ENCODE results near the gene PRRT4. TPM values are rescaled to one million over a fixed set of nuclear protein-coding genes. Genes with fewer than 3 reads are reported as not detected.

Gene PRRT4
- polyA plus RNA-seq, 5 donors: 1.8 to 5.8 (median 2.9) TPM

DNA sequence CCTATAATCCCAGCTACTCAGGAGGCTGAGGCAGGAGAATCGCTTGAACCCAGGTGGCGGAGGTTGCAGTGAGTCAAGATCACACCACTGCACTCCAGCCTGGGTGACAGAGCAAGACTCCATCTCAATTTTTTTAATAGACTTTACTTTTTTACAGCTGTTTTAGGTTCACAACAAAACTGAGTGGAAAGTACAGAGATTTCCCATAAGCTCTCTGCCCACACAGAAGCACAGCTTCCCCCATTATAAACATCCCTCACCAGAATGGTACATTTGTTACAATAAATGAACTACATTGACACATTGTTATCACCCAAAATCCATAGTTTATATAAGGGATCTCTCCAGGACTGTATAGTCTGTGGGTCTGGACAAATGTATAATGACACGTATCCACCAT is 14.6 kb upstream of the PRRT4 start:
- DNase-seq: no peak

DNA sequence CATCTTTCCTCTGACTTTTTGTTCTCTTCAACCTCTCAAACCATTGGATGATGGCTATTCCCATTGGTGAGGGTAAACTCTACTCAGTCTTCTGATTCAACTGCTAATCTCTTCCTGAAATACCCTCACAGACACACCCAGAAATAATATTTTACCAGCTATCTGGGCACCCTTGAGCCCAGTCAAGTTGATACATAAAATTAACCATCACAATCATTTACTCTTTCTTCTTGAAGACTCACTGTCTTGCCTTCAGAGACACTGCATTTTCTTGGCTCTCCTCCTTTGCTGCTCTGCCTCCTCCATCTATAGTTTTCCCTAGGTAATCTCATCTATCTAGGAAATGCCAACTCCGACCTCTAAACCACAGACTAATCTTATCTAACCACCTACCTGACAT is 12.6 kb upstream of the PRRT4 start:
- DNase-seq: no peak

DNA sequence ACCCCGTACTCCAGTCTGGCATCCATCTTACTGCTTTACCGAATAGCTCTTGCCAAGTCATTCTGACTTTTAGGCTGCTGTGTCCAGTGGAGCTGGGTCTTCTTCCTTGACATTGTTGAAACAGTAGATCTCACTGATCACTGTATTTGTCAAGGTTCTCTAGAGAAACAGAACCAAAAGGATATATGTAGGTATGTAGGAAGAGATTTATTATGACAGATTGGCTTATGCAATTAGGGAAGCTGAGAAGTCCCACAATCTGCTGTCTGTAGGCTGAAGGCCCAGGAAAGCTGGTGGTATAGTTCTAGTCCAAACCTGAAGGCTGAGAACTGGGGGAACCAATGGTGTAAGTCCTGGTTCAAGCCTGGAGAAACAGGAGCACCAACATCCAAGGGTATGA is 12.1 kb upstream of the PRRT4 start:
- DNase-seq: no peak

DNA sequence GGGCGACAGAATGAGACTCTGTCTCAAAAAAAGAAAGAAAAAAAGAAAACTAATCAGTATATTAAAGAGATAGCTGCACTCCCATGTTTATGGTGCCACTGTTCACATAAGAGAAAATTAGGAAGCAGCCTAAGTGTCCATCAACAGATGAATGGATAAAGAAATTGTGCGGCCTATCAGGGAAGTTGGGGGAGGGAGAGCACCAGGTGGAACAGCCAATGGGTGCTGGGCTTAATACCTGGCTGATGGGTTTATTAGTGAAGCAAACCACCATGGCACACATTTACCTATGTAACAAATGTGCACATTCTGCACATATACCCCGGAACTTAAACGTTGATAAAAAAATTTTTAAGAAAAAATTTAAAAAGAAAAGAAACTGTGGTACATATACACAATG is 9.0 kb upstream of the PRRT4 start:
- DNase-seq: no peak

DNA sequence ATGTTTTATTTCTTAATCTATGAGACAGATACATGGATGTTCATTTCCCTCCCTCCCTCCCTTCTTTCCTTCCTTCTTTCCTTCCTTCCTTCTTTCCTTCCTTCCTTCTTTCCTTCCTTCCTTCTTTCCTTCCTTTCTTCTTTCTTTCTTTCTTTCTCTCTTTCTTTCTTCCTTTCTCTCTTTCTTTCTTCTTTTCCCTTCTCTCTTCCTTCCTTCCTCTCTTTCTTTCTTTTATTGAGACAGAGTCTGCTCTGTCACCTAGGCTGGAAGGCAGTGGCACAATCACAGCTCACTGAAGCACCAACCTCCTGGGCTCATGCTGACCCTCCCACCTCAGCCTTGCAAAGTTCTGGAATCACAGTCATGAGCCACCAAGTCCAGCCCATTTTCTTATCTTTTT is 5.5 kb upstream of the PRRT4 start:
- no peak for DNase-seq

DNA sequence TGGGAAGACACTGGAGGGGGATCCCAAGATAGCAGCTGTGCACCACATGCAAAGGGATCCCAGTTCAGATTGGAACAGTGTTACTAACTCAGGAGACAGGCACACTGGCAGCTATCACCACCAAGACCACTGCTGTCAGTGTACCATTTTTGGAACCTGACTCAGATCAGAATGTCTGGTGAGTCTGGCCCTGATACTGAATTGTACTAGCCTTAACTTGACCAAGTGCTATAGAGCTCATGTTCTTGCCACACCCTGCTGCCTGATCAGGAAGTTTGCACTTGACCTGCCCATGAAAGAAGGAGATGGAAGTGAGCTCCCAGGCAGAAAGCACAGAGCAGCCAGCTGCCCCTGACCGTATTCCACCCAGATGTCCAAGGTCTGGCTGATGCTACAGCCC is 4.8 kb upstream of the PRRT4 start:
- DNase-seq: no peak

DNA sequence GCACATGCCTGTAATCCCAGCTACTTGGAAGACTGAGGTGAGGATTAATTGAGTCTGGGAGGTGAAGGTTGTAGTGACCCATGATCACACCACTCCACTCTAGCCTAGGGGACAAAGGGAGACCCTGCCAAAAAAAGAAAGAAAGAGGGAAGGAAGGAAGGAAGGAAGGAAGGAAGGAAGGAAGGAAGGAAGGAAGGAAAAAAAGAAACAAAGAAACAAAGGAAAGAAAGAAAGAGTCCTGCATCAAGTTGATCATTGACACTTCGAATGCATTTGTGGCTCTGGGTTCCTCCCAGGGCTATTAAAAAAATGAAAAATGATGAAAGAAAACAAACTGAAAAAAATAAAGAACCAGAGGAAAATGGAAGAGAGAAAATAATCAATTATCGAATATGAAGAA is 3.9 kb upstream of the PRRT4 start:
- no peak for DNase-seq

DNA sequence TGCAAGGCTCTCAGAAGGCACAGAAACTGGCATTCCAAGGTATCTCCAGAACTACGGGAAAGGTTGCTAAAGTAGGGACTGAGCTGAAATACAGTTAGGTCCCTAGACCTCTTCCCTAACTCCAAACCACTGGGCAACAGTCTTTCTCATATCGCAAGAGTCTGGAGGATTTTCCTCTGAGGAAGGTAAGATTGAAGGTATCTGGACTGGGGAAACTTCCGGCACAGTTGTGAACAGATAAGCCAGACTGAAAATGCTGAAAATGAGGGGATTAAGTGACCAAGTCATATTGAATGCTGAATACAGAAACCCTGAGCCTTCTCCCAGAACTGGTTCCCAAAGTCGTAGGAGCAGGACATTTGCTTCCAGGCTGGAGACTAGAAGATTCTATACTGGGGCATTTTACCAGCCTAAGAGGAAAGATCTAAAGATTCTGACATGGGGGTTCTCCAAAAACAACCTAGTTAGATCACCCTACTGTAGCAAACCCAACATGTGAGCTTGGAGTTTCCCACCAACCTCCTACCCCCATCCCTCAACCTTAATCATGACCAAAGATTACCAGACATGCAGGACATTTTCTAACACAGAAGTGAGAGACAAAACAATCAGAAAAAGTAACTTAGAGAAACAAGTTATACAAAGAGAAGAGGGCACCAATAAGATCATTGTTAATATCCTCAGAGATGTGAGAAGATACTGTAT is 2.8 kb upstream of the PRRT4 start:
- DNase-seq: no peak

DNA sequence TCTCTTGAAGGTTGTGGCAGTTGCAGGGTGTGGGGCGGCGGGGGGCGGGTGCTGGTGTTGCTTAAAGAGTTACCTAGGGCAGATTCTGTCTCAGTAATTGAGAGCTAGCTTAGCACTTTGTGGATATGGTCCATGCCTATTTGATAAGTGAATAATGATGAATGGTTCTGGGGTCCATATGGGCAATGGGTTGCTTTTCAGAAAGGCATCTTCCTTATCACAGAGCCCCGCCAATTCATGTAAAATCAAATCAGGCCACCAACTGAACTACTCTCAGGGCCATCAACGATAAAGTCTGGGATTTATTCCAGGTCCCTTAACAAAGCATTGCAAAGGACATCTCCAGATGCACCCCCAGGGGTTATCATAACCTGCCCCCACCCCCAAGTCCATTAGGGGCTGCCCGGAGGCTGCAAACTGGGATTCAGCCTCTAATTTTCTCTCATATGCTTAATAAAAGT is 1.8 kb upstream of the PRRT4 start:
- DNase-seq: no peak

DNA sequence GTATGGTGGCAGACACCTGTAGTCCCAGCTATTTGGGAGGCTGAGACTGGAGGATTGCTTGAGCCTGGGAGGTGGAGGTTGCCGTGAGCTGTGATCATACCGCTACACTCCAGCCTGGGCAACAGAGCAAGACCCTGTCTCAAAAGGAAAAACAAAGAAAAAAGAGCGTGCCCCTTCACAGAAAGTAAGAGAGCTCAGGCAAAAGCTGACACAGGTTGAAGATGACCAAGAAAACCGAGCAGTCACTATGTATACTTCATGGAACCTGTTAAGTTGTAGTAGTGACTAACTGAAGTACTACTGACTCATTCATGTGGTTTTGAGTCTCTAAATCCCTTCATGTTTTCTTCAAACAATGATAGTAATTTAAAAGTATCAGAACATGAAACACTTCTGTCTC is 1.2 kb upstream of the PRRT4 start:
- DNase-seq: no peak

DNA sequence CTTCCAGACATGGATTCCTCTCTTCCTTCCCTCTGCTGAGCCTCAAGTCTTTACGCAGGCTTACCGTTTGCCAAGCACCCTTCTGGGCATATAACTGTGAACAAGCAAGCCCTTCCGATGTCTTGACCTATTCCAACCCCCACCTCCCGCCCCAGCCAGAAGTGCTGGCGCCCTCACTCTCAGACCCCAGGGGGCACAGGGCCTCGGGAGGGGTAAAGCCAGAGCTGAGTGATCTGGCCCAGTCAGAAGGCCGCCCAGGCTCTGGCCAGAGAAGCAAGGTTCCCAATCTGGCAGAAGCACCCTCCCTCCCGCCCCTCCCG is 1.2 kb downstream of the PRRT4 start:
- no peak for DNase-seq

DNA sequence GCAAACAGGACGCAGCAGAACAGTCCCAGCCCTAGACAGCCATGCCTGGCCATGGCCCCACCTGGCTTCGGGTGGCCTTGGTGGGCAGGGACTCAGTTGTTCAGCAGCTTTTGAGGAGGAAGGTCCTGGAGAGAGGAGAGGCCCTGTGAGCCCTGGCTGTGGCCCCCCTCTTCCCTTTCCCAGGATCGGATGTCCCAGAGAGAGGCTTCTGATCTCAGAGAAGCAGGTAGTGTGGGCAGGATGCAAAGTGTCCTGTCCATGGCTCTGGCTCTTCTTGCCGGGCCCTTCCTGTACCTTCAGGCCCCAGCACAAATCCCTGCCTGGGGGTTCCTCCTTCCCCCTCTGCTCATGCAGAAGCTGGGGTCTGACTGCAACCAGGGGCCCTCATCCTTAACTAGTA is 1.6 kb downstream of the PRRT4 start:
- DNase-seq: no peak

DNA sequence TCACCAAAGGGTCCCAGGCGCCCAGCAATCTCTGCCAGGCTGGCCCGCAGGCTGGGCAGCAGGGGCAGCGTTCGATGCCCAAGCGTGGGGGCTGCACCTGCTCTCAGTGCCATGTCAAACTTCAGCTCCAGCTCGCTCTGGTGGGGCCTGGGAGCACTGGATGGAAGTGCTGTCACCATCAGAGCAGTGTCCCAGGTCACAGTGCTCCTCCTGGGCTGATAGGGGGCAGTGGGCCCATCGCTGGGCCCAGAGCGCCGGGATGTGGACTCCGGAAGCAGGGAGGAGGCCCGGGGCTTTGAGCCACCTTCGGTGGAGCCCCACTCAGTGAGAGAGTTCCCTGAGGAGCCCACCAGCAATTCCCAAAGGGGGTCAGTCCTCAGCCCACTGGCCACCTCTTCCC is 2.2 kb downstream of the PRRT4 start:
- no peak for DNase-seq

DNA sequence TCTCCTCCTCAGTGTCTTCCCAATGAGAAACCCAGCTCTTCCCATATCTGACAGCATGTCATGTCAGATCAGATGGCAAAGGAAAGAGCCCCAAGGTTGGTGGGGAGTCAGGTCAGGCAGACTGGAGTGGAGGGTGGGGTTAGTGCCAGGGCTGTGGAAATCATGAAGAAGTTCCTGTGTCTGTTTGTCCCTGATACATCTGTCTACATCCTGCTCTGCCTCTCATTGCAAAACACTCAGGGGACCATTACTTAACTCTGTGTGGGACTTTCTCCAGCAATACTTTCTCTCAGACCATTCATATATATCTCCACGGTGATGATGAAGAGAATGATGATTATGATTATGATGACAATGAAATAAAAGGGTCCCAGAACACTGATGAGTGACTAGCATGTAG is 3.3 kb downstream of the PRRT4 start:
- DNase-seq: no peak

DNA sequence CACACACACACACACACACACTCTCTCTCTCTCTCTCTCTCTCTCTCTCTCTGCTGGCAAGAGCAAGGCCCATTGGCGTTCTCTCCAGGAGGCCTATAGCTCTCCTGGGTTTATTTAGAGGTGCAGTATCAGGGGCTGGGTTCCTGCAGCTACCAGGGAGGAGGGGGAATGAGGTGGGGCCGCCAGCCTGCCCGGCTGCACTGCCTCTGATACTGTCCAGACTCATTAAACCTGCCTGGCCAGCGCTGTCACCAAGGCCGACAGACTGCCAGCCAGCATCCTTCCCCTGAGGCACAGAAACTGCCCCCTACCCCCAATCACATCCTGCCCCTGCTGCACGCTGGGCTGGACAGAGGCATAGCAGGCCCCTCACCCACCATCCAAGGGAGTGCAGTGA is 4.3 kb downstream of the PRRT4 start:
- DNase-seq: no peak

DNA sequence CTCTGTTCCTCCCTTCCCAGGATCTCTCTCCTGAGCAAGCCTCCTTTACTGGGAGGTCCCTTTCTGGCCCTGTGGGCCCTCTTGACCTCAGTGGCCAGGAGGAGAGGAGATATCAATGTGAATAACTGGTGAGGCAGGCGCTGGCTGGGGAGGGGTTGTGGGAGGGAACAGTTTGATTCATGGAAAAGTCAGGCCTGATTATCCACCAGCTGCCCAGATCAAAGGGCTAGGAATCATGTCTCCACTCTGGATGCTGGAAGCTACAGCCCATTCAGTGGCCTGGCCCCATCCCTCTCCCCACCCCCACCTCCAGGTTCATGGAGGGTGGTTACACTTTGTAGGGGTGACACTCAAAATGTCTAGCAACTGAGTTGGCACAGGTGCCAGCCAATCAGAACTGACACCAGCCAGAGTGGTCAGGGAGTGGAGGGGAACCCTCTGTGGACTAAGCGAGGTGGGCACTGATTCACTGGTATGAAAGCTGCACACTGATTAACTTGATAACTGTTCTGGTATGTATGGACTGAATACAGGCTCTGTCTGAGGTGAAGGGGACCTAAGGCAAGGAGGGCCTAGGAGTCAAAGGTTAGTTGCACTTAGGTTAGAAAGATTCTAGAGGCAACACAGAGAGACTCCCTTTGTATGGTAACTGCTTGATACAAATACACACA is 4.8 kb downstream of the PRRT4 start:
- DNase-seq: no peak

DNA sequence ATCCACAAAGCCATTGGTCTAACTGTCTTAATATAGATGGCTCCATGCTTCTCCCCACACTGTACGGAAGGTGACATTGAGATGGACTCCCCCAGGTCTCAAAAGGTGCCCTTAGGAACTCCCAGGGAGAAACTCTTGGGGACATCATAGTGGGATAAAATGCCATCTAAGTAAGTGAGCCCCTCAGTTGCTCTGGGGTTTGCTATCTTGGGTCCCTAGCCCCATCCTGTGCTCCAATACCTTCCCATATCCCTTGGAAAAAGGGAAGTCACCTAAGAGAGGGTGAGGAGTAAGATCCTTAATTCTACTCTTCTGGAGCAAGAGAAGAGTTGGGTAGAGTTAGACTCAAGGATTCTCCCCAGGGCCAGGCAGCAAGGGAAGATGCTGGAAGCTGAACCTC is 7.9 kb downstream of the PRRT4 start:
- no peak for DNase-seq

DNA sequence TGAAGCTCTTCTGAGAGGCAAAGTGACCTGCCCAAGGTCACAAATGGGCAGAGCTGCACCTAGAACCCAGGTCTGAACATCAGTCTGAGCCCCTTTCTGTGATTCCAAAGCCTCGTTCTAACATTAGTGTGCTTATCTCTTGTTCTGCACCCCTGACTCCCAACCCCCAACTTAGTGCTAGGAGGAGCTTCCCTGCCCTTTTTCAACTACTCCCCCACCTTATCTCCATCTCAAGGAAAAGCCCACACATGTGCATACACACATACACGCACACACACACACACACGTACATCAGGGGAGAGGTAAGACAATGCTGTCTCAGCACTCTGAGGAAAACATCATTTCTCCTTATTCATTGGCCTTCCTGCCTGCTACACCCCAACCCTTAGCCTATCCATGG is 8.3 kb downstream of the PRRT4 start:
- DNase-seq: no peak

DNA sequence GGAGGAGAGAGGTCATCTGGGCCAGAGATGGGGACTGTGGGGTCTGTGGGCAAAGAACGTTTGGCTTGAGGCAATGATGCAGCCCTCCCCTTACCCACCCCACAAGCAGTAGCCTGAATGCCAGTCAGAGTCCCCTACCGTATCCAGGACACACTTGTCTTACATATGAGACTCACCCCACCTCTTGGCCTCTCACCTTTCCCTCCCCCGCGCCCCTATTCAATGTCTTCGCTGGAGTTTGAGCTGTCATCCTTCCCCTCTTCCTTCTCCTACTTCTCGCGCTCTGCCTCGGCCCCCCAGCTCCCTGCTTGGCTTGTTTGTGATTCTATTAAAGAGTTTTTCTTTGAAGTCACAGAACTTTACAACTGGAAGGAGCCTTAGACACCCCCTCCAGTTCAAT is 8.9 kb downstream of the PRRT4 start:
- DNase-seq: no peak

DNA sequence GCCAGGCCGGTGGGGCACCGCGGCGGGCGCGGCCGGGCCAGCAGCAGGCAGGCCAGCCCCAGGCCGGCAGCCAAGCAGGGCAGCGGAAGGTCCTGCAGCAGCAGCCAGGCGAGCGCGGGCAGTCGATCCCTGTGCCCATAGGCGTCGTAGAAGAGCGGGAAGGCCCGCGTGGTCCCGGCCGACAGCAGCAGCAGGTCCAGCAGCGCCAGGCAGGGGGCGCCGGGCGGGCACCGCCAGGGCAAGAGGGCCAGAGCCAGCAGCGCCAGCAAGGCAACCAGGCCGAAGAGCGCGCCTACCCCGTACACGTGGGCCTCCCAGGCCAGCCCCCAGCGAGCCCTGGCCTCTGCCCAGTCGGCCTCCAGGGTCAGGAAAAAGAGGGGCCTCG is 9.3 kb downstream of the PRRT4 start:
- DNase-seq: no peak

DNA sequence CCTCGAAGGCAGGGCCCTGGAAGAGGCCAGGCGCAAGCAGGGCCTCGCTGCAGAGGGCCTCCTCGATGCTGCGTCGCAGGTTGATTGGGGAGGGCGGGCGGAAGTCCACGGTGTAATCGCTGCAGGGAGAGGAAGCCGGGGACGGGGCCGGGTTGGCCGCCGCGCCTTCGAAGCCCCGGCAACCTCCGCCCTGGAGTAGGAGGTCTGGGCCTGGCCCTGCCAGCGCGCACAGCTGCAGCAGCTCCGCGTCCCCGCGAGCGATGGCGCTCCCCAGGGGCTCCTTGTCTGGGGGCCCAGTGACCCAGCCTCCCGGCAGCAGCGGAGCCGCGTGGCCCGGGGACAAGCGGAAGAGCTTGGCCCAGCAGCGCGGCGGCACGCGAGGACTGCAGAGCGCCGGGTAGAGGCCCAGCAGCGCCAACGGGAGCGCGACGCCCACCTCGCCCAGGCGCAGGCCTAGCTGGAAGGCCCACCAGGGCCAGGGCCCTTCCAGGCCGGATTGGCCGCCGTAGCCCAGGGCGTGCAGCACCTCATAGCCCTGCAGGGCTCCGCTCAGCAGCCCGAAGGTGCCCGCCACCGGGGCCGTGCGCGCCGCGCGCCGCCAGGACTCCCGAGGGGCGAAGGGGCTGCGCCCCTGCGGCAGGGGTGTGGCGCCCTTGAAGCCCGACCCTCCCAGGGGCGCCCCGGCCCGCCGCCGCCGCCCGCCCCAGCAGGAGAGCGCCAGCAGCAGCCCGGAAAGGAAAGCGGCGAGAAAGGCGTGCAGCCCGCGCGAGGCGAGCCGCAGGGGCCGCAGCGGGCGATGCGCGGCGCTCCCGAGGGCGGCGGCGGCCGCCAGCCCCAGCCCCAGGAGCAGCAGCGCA is 10.0 kb downstream of the PRRT4 start:
- DNase-seq: no peak

DNA sequence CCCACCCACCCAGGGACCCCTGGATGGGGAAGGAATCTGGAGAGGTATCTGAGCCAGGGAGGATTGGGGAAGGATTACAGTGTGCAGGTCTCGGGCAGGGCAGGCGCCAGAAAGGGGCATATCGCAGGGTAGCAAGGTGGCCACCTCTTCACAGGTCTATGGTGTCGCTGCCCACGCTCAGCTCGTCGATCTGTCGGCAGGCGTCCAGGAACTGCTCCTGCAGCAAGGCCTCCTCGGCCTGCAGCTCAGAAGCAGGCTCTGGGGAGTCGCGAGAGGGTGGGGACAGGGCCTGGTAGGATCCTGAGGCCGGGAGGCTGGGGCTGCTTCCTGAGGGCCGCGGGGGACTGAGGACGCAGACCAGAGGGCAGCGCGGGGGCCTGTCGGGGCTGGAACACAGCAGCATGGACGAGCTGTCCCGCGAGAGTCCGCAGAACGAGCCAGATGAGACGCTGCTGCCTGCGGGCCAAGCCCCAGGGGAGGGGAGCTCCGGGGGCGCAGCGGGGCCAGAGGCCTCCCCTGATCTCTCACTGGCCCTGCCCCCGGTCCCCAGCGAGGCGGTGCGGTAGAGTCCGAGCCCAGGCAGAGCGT is 10.7 kb downstream of the PRRT4 start:
- DNase-seq: no peak

DNA sequence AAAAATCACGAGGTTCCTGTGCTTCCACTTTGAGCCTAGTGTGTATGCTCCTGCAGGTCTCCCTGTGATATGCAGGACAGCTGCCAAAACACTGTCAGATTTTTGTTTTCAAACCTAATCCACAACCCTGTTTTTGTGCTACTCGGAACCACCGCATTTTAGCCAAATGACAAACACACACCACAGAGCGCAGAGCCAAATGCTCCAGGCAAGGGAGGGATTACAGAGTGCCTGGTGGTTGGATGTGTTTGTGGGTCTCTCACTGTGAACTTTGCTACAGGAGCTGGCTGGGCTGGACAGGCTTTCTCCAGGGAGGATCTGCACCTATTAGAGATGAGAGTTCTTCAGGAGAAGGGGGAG is 12.0 kb downstream of the PRRT4 start:
- no peak for DNase-seq

Measured in right lung (tissue), 5 donors.